Glomerular visceral epithelial cell (primary cell): ENCODE data around the gene EYA4.

Experiments used
- DNase-seq: peaks from one replicate; pipeline ENCODE4 v3.0.0-alpha.2; 2016; ENCODE audit errors: extremely low spot score

EYA4 gene

DNA sequence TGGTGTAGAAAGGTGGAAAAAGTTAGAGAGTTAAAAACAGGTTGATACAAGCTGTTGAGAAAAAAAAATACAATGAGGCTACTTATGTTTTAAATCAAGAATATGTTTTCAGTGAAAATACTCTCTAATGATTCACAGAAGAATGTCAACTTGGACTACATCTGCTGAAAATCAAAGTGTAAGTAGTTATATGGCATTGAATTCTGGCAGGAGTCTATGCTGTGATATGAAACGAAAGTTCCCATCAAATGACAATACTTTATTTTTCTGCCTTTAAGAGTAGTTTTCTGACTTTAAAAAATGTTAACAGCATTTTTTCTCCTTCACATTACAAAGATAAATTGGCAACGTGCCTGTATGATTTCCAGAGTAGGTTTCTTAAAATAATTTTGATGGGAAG is 158.3 kb downstream of the EYA4 start:
- no peak for DNase-seq

- no peak for DNase-seq
These were observed 163.0 kb downstream of the EYA4 start for GRCh38 chr6:133404151-133404550.

- DNase-seq, result no peak
These were observed 163.6 kb downstream of the EYA4 start for GRCh38 chr6:133404728-133405127.

- no peak for DNase-seq
These were observed 166.4 kb downstream of the EYA4 start for GRCh38 chr6:133407320-133408100.

GRCh38 chr6:133408132-133408531 is 167.0 kb downstream of the EYA4 start:
- no peak for DNase-seq

- DNase-seq, result no peak
These were observed 167.4 kb downstream of the EYA4 start for GRCh38 chr6:133408543-133408942.

DNA sequence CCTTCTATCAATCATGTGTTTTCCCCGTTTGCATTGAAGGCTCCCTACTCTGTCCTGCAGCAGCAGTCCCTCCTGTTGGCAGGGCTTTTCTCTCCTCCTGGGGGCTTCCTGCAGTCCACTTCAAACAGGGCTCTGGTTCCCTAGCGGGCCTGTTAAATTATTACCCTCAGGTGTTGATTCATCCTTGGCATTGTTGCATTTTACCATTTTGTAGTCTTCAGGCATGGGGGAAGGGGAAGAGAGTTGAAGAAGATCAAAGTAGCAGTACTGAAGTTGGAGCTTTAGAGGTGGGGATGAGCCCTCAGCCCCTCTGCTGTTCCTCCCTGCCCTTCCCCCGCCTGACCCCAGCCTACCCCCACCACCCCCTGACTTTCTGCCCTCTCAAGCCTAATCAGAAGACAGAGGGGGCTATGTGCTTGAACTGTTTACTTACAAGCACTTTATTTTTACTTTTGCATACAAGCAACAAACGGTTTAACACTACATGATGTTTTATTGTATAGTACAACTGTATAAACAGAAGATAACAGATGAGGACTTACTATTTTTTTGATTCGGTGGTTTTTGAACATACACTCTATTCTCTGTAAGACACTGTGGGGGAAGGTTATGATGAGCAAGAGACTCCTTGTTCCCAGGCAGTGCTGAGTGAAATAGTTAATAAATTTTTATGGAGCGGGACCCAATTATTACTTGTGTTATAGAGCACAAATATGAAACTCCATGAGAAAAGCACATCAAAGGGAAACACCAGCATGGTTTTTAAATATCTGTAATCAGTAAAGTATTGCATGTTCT is 169.7 kb downstream of the EYA4 start:
- no peak for DNase-seq

- DNase-seq, result no peak
These were observed 170.6 kb downstream of the EYA4 start for GRCh38 chr6:133411757-133412156.

- DNase-seq, result no peak
These were observed 174.1 kb downstream of the EYA4 start for GRCh38 chr6:133415262-133415661.

- peak; percentile 12 for DNase-seq
These were observed 177.0 kb downstream of the EYA4 start for GRCh38 chr6:133418108-133418507.

- DNase-seq, result no peak
These were observed 182.1 kb downstream of the EYA4 start for GRCh38 chr6:133423242-133423641.

DNA sequence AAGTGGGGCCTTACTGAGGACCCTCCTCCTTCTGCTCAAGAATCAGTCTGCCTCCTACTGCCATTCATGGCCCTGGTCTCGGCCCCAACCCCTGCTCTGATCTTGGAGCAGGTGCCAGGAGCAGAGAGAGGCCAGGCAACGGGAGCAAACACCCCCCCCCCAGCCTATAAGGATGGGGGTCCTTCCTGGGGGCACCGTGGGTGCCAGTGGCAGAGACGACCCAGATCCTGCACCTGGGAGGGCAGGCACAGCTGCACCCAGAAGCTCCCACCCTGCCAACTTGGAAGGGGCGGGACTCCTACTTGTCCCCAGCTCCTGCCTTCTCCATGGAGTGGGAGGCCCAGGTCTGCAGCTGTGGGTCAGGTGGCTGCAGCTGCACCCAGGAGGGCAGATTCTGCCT is 183.2 kb downstream of the EYA4 start:
- DNase-seq, result no peak

GRCh38 chr6:133426038-133426437 is 184.9 kb downstream of the EYA4 start:
- DNase-seq, result no peak

- no peak for DNase-seq
These were observed 187.1 kb downstream of the EYA4 start for GRCh38 chr6:133428295-133428694.

DNA sequence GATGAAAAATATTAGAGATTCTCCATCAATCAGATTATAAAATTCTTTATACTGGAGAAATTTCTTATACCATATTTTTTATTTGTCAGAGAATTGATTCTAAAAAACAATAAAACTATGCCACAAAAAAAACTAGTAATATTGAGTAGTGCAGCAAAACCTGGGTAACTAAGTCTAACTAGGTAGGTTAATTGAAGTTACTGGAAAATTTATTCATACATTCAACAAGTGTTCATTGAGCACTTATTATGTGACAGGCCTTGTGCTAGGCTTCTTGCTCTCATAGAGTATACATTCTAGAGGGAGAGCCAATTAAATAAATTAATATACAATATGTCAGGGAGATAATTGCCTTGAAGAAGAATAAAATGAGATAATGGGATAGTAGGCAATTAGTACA is 189.4 kb downstream of the EYA4 start:
- no peak for DNase-seq

GRCh38 chr6:133431031-133431430 is 189.9 kb downstream of the EYA4 start:
- DNase-seq, result no peak

DNA sequence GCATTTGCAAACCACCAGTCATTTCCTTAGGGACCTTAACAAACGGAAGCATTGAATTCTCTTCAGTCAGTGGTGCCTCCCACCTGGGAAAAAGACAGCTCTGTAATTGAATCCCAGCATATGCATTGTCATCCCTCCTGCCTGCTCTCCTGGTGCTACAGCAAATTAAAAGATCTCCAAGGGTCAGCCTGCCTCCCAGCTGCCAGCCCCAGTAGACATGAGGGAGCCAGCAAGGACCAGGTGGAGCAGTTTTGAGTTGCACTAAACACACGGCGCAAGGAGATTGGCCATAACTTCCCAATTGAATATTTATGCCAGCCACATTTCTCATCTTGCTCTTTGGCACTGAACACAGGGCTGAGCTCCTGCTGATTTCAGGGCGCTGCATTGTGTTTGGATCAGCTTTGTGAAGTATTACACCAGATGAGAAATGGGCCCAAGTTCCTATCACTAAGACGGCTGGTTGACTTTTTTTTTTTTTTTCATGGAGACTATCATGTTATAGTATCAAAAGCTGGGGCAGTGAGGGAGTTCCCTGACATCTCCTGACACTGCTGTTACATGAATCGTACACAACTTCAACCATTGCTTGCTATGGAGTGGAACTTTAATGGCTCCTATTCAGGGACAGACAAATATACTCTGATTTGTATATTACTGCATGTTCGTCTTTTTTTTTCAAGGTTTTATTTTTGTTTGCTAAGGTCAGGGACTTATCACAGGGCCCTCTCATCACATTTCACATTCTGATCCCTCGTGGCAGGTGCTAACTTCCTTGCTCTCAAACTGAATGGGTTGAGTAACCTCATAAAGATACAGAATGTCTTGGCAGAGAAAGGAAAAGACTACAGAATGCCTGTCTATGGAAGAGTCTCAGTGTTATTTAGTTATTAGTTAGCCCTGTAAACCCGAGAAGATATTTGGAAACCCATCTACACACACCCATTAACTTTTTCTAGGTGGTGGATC is 191.1 kb downstream of the EYA4 start:
- DNase-seq, result no peak

- DNase-seq, result no peak
These were observed 194.0 kb downstream of the EYA4 start for GRCh38 chr6:133435065-133435728.

DNA sequence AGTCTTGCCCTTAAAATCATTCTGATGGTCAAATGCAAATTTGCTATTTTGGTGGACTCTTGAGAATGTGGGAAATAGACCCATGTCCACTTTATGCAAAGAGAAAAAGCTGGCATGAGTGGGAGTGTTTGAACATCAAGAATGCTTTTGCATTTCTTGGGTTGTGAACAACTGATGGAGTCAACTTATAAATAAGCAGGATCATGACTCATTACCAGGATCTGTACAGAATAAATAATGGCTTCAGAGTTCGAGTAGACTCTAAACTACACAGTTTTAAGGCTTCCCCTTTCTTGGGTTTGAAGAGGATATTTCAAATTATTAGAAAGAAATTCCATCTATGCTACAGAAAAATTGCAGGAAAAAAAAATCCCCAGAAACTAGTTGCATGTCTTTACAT is 195.5 kb downstream of the EYA4 start:
- no peak for DNase-seq

DNA sequence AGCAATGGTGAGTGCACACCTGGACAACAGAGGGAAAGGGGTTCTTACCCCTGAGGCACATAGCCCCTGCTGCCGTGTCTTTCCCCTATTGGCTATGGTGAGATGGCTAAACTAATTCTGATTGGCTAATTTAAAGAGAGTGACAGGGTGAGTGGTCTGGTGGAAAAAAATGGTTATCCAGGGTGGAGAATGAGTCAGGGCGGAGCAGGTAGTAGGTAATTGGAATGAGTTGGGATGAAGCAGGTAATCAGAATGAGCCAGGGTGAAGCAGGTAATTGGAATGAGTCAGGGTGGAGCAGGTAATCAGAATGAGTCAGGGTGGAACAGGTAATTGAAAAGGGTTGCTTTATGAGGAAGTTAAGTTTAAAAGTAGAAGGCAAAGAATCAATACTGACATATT is 200.3 kb downstream of the EYA4 start:
- no peak for DNase-seq

GRCh38 chr6:133446789-133447188 is 205.6 kb downstream of the EYA4 start:
- DNase-seq, result no peak

GRCh38 chr6:133447924-133448323 is 206.8 kb downstream of the EYA4 start:
- DNase-seq, result no peak
